ENCODE measurements around the gene GSTK1. TPM values are rescaled to one million over a fixed set of nuclear protein-coding genes. Genes with fewer than 3 reads are reported as not detected.

Gene GSTK1
- total and polyA plus RNA-seq, 10 of the 15 experiments (the other 5 are each of a cell fraction or from before 2014, with no cell fraction given): 76.2 to 166 (median 127) TPM

DNA sequence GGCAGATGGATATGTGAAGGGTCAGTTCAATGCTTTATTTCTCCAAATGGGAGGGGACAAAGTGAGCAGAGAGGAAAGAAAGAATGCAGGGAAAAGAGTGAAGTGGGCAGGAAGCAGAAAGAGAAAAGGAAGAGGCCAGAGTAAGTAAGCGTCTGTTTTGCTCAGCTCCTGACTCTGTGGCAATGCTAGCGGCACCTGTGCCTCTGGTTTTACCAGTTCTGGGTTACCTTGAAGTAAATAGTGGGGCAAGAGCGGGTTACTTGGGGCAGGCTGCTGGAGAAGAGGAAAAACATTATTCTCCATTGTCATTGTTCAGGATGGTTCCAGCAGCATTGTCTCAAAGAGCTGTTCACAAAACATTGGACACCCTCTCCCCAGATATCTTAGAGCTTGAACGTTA is 39.5 kb upstream of the GSTK1 start (continued):
- no peak for TF ChIP-seq SREBF2 (IDR thresholded peaks at IDR 0.05; ENCODE audit: low read length)
- TF ChIP-seq NFXL1 (IDR thresholded peaks at IDR 0.05; ENCODE audit: borderline replicate concordance): no peak
- TF ChIP-seq PAX8 (IDR thresholded peaks at IDR 0.05): no peak
- no peak for TF ChIP-seq MTA3 (IDR thresholded peaks at IDR 0.05; ENCODE audit: borderline replicate concordance, low read length)
- TF ChIP-seq RAD51 (IDR thresholded peaks at IDR 0.05): no peak
- no peak for TF ChIP-seq ZZZ3 (IDR thresholded peaks at IDR 0.05; ENCODE audit: control insufficient read depth, insufficient read length, low read depth)
- no peak for TF ChIP-seq TBL1XR1 (IDR thresholded peaks at IDR 0.05; ENCODE audit: low read depth, low read length)

DNA sequence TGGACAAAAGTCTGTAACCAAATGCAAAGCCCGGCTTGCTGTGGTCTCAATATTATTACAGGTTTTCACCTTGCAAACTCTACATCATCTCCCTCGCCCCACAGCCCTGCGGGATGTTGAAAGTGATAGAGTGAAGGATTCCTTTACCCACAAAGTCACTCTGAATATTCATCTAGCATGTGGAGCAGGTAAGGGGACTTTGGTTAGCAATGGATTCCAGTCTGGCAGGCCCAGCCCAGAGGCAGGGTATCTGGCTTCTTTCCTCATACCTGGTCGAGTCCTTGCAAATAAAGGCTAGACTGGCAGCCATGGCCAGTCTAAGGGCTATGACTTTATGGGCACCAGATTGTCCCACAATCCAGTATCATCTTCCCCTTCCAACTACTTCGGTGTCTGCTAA is 38.2 kb upstream of the GSTK1 start:
- Histone ChIP-seq H4K20me1 (ENCODE audit: control insufficient read depth, insufficient read depth) (no peaks in the 10 kb centered on the region), H3K79me2 (ENCODE audit: control insufficient read depth, insufficient read depth, low read length) (no peaks in the 10 kb centered on the region), H3K4me2 (ENCODE audit: control insufficient read depth, insufficient read depth) (no peak overlapping the region), H3K9ac (ENCODE audit: control insufficient read depth, insufficient read depth, low read length) (no peak overlapping the region), H3K4me3 (no peak overlapping the region), H3K27me3 (replicated peaks in 1 of 2; ENCODE audit: control insufficient read depth in 2 of 2, insufficient read depth in 2 of 2, low read length in 1 of 2) (peaks cover 0 to 6% of the 10 kb centered on the region in 2 experiments), H2AFZ (ENCODE audit: control insufficient read depth, low read depth, low read length) (no peak overlapping the region), H3K4me1 (ENCODE audit: control insufficient read depth, insufficient read depth, low read length) (no peaks in the 10 kb centered on the region), H3K9me3 (replicated peaks; ENCODE audit: control insufficient read depth, insufficient read depth, low read length) (no peaks in the 10 kb centered on the region), H3K36me3 (ENCODE audit: control insufficient read depth in 2 of 2, insufficient read depth in 2 of 2, low read length in 1 of 2) (no peaks in the 10 kb centered on the region), H3K27ac (ENCODE audit: control insufficient read depth, insufficient read depth) (no peak overlapping the region)
- no TSS peak for BruUV-seq (replicated peaks)
- FAIRE-seq (no peak), ATAC-seq (no peak), DNase-seq (ENCODE audit: low read depth, low spot score) (no peak)
- ChIA-PET RAD21 (ENCODE audit: unreplicated experiment) (no interaction called here), CTCF (interaction anchor here (1.6 to 11.5 kb wide), 3 partner anchors 10 to 217 kb away, joined by 6 to 434 read pairs (median 10); no protein-coding TSS in a partner anchor), POLR2A (no interaction called here), SMC1A (ENCODE audit: uncharacterized antibody, unreplicated experiment) (no interaction called here)
- WGBS (ENCODE audit: insufficient coverage, insufficient replicate concordance, low lambda C conversion rate, missing lambda C conversion rate): 27% methylated on average over 5 of the region's 5 CpGs
- in situ Hi-C loops (cut with MboI) (no loop called here), intact Hi-C loops (cut with micrococcal nuclease; ENCODE audit: unreplicated experiment) (no loop called here)
- no peak for TF ChIP-seq MEF2B (IDR thresholded peaks at IDR 0.05; ENCODE audit: partially characterized antibody, poor library complexity, severe bottlenecking)
- no peak for TF ChIP-seq PML (IDR thresholded peaks at IDR 0.05; ENCODE audit: low read length)
- TF ChIP-seq RELA (IDR thresholded peaks at IDR 0.05; ENCODE audit: borderline replicate concordance, partially characterized antibody): no peak
- no peak for TF ChIP-seq NFYA (IDR thresholded peaks at IDR 0.05; ENCODE audit: borderline replicate concordance, low read depth, low read length)
- no peak for TF ChIP-seq BACH1 (IDR thresholded peaks at IDR 0.05; ENCODE audit: borderline replicate concordance)
- TF ChIP-seq ZBED1 (IDR thresholded peaks at IDR 0.05; ENCODE audit: borderline replicate concordance): no peak
- TF ChIP-seq SUZ12 (IDR thresholded peaks at IDR 0.05; ENCODE audit: unreplicated experiment): no peak
- no peak for TF ChIP-seq SMAD1 (IDR thresholded peaks at IDR 0.05; ENCODE audit: low read depth, partially characterized antibody)
- TF ChIP-seq, protein P1, sequence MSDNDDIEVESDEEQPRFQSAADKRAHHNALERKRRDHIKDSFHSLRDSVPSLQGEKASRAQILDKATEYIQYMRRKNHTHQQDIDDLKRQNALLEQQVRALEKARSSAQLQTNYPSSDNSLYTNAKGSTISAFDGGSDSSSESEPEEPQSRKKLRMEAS (IDR thresholded peaks at IDR 0.05; ENCODE audit: low read depth, low read length): no peak
- no peak for TF ChIP-seq TBL1XR1 (IDR thresholded peaks at IDR 0.05; ENCODE audit: low read depth, low read length)
- TF ChIP-seq GATAD2B (conservative IDR thresholded peaks at IDR 0.05; ENCODE audit: low read depth): no peak
- no peak for TF ChIP-seq PAX8 (IDR thresholded peaks at IDR 0.05)
- no peak for TF ChIP-seq MTA3 (IDR thresholded peaks at IDR 0.05; ENCODE audit: borderline replicate concordance, low read length)
- no peak for TF ChIP-seq ZNF274 (IDR thresholded peaks at IDR 0.05; ENCODE audit: insufficient read depth, insufficient read length)
- TF ChIP-seq, protein P2, sequence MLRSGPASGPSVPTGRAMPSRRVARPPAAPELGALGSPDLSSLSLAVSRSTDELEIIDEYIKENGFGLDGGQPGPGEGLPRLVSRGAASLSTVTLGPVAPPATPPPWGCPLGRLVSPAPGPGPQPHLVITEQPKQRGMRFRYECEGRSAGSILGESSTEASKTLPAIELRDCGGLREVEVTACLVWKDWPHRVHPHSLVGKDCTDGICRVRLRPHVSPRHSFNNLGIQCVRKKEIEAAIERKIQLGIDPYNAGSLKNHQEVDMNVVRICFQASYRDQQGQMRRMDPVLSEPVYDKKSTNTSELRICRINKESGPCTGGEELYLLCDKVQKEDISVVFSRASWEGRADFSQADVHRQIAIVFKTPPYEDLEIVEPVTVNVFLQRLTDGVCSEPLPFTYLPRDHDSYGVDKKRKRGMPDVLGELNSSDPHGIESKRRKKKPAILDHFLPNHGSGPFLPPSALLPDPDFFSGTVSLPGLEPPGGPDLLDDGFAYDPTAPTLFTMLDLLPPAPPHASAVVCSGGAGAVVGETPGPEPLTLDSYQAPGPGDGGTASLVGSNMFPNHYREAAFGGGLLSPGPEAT (IDR thresholded peaks at IDR 0.05; ENCODE audit: low read depth): no peak
- TF ChIP-seq PAX5 (IDR thresholded peaks at IDR 0.05; ENCODE audit: borderline replicate concordance, low read depth, low read length): no peak
- no peak for TF ChIP-seq MTA2 (IDR thresholded peaks at IDR 0.05; ENCODE audit: low read depth)
